Lower lobe of right lung (tissue), 2 donors: Measurements from ENCODE around the gene ADAMTS17. TPM values are rescaled to one million over a fixed set of nuclear protein-coding genes. Genes with fewer than 3 reads are reported as not detected.

Source experiments
- ATAC-seq, 2 donors: fragments of 200-7000 bp; cut with Tn5 transposase; one replicate each; pipeline ENCODE4 v1.9.1; 2020 to 2022; ENCODE audit warnings: mild to moderate bottlenecking in 2 of 2, moderate library complexity in 2 of 2
- DNase-seq: peaks from one replicate; pipeline ENCODE4 v3.0.0-alpha.2; 2020
- H3K27ac ChIP-seq: fragments of 200-600 bp; one replicate; pipeline ENCODE4 v1.8.0; 2022
- H3K27me3 ChIP-seq: fragments of 200-600 bp; one replicate; pipeline ENCODE4 v1.8.0; 2022; ENCODE audit warnings: low read depth
- H3K36me3 ChIP-seq: fragments of 200-600 bp; one replicate; pipeline ENCODE4 v1.8.0; 2022; ENCODE audit warnings: mild to moderate bottlenecking
- H3K4me1 ChIP-seq: fragments of 200-600 bp; one replicate; pipeline ENCODE4 v1.8.0; 2022
- H3K4me3 ChIP-seq: fragments of 200-600 bp; one replicate; pipeline ENCODE4 v1.8.0; 2022; ENCODE audit warnings: mild to moderate bottlenecking
- H3K9me3 ChIP-seq: fragments of 200-600 bp; one replicate; pipeline ENCODE4 v1.8.0; 2022
- intact Hi-C: fragments of 100-400 bp; cut with DNase I; formaldehyde crosslinking; loops from one replicate; pipeline ENCODE4 v1.11.0; 2022
- total RNA-seq: library from RNA; stranded (reverse); fragmentation: NEBNext Ultra II Directional; extraction: Animal tissue kit (Norgen Biotek cat#: 25700); gene quantifications from one replicate; pipeline ENCODE4 v1.2.1, GENCODE V29; 2021
- TF ChIP-seq, protein P1 (sequence below): fragments of 200-600 bp; IDR thresholded peaks from one replicate; pipeline ENCODE4 v1.8.0; 2022; ENCODE audit warnings: antibody characterized with exemption, mild to moderate bottlenecking
- donor health status: DM: no; HTN: yes; CAD: no; lungs with severe emphysema.

The ADAMTS17 gene
- total RNA-seq, 1 donor from 2014 or later: 3.0 TPM

GRCh38 chr15:100058458-100058857, 283.3 kb downstream of the ADAMTS17 start:
- TF ChIP-seq, protein P1, sequence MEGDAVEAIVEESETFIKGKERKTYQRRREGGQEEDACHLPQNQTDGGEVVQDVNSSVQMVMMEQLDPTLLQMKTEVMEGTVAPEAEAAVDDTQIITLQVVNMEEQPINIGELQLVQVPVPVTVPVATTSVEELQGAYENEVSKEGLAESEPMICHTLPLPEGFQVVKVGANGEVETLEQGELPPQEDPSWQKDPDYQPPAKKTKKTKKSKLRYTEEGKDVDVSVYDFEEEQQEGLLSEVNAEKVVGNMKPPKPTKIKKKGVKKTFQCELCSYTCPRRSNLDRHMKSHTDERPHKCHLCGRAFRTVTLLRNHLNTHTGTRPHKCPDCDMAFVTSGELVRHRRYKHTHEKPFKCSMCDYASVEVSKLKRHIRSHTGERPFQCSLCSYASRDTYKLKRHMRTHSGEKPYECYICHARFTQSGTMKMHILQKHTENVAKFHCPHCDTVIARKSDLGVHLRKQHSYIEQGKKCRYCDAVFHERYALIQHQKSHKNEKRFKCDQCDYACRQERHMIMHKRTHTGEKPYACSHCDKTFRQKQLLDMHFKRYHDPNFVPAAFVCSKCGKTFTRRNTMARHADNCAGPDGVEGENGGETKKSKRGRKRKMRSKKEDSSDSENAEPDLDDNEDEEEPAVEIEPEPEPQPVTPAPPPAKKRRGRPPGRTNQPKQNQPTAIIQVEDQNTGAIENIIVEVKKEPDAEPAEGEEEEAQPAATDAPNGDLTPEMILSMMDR: no peak
- intact Hi-C loops: no loop called here
- Histone ChIP-seq H3K9me3 (no peaks in the 10 kb centered on the region), H3K27me3 (no peaks in the 10 kb centered on the region), H3K36me3 (no peaks in the 10 kb centered on the region), H3K4me3 (no peak overlapping the region), H3K4me1 (no peaks in the 10 kb centered on the region), H3K27ac (no peak overlapping the region)
- no peak for ATAC-seq
- no peak for DNase-seq

- no peak for DNase-seq
- intact Hi-C loops: no loop called here
- Histone ChIP-seq H3K9me3 (no peaks in the 10 kb centered on the region), H3K27me3 (no peaks in the 10 kb centered on the region), H3K27ac (no peak overlapping the region), H3K36me3 (no peaks in the 10 kb centered on the region), H3K4me1 (no peaks in the 10 kb centered on the region), H3K4me3 (no peak overlapping the region)
- TF ChIP-seq, protein P1: no peak
- ATAC-seq: no peak
Observed at GRCh38 chr15:100057281-100057680, 284.5 kb downstream of the ADAMTS17 start.

DNA sequence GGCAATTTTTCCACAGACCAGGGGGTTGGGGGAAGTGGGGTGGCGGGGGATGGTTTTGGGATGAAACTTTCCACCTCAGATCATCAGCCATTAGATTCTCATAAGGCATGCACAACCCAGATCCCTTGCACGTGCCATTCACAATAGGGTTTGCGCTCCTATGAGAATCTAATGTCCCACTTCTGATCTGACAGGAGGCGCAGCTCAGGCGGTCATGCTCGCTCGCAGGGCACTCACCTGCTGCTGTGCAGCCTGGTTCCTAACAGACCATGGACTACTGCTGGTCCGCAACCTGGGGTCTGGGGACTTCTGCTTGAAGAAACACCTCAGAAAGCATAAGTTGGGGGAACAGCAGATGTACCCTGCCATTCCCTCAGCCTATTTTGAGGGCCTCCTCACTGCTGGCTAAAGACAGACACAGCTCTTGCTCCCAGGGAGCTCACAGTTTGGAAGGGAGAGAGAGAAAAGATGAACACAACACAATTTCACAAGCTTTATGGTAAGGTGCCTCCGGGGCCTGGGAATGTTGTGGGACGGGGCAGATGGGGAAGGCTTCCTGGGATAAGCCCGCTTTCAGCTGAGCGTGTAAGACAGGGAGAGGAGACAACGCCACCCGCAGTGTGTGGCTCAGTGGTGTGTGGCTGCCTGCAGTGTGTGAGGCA, 285.2 kb downstream of the ADAMTS17 start:
- Histone ChIP-seq H3K4me3 (no peak overlapping the region), H3K27me3 (no peaks in the 10 kb centered on the region), H3K27ac (no peak overlapping the region), H3K9me3 (no peaks in the 10 kb centered on the region), H3K4me1 (no peaks in the 10 kb centered on the region), H3K36me3 (no peaks in the 10 kb centered on the region)
- TF ChIP-seq, protein P1: no peak
- ATAC-seq (no peak), DNase-seq (no peak)
- intact Hi-C loops: no loop called here

- DNase-seq (no peak), ATAC-seq (no peak)
- intact Hi-C loops: no loop called here
- TF ChIP-seq, protein P1: no peak
- H3K9me3 ChIP-seq: no peaks in the 10 kb centered on the region
- H3K4me3 ChIP-seq: no peak overlapping the region
- H3K36me3 ChIP-seq: no peaks in the 10 kb centered on the region
- H3K4me1 ChIP-seq: no peaks in the 10 kb centered on the region
- H3K27ac ChIP-seq: no peak overlapping the region
- H3K27me3 ChIP-seq: no peaks in the 10 kb centered on the region
Observed at GRCh38 chr15:100055821-100056220, 286.0 kb downstream of the ADAMTS17 start.

DNA sequence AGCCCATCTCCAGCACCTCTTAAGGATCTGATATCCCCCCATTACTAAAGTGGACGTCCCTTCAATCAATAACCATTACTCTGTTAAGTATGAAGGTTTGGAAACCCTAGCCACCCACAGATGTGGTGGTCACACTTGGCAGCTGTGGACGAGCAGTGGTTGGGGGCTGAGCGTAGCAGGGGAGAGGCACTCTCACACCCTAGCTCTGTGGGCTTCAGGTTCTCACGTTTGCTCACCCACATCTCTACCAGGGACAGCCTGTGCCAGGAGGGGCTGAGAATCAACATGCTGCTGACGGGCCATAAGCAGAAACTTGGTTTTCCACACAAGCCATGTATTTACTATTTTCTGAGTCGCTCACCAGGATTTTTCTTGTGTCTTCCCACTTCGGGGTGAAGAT, 287.2 kb downstream of the ADAMTS17 start:
- Histone ChIP-seq H3K27ac (no peak overlapping the region), H3K9me3 (no peaks in the 10 kb centered on the region), H3K4me3 (no peak overlapping the region), H3K4me1 (no peaks in the 10 kb centered on the region), H3K27me3 (no peaks in the 10 kb centered on the region), H3K36me3 (no peaks in the 10 kb centered on the region)
- TF ChIP-seq, protein P1: no peak
- intact Hi-C loops: no loop called here
- no peak for ATAC-seq
- DNase-seq: no peak
